Endodermal cell (in vitro differentiated cells): ENCODE measurements around the gene RPL22. TPM values are rescaled to one million over a fixed set of nuclear protein-coding genes. Genes with fewer than 3 reads are reported as not detected.

Experiments used
- DNase-seq: peaks from one replicate; pipeline ENCODE4 v3.0.0-alpha.2; 2017
- H3K27ac ChIP-seq: 2 replicates; pipeline ENCODE4 v1.5.1; 2013; ENCODE audit warnings: mild to moderate bottlenecking, low read depth, low read length, moderate library complexity
- H3K27me3 ChIP-seq: 2 replicates; pipeline ENCODE4 v1.6.1; 2013; ENCODE audit warnings: mild to moderate bottlenecking, low read length, moderate library complexity; ENCODE audit not compliant: insufficient read depth, control insufficient read depth, poor library complexity, severe bottlenecking
- H3K36me3 ChIP-seq: 2 replicates; pipeline ENCODE4 v1.7.0; 2013; ENCODE audit warnings: mild to moderate bottlenecking, low read length, moderate library complexity; ENCODE audit not compliant: control insufficient read depth, insufficient read depth
- H3K4me1 ChIP-seq: one replicate; pipeline ENCODE4 v1.7.0; 2013; ENCODE audit warnings: low read length; ENCODE audit not compliant: control insufficient read depth, insufficient read depth
- H3K4me3 ChIP-seq: 2 replicates; pipeline ENCODE4 v1.5.1; 2013; ENCODE audit warnings: mild to moderate bottlenecking, low read length, moderate library complexity
- H3K9ac ChIP-seq: 2 replicates; pipeline ENCODE4 v1.6.1; 2013; ENCODE audit warnings: mild to moderate bottlenecking, low read length, moderate library complexity; ENCODE audit not compliant: poor library complexity, severe bottlenecking; ENCODE audit errors: extremely low read depth
- H3K9me3 ChIP-seq: 2 replicates; pipeline ENCODE4 v1.6.1; 2013; ENCODE audit warnings: mild to moderate bottlenecking, low read length, moderate library complexity; ENCODE audit not compliant: control insufficient read depth
- H3K27ac Mint-ChIP-seq: 2 replicates; pipeline ENCODE4 v1.8.0; 2020; ENCODE audit warnings: mixed read lengths
- H3K27me3 Mint-ChIP-seq: 2 replicates; pipeline ENCODE4 v1.8.0; 2021; ENCODE audit warnings: mild to moderate bottlenecking, mixed read lengths; ENCODE audit not compliant: insufficient read depth
- H3K36me3 Mint-ChIP-seq: 2 replicates; pipeline ENCODE4 v1.8.0; 2020; ENCODE audit warnings: low read depth, mixed read lengths
- H3K4me1 Mint-ChIP-seq: 2 replicates; pipeline ENCODE4 v1.8.0; 2020; ENCODE audit warnings: mixed read lengths
- H3K4me3 Mint-ChIP-seq: 2 replicates; pipeline ENCODE4 v1.8.0; 2020; ENCODE audit warnings: mild to moderate bottlenecking, moderate library complexity, mixed read lengths
- H3K9me3 Mint-ChIP-seq: 2 replicates; pipeline ENCODE4 v1.8.0; 2020; ENCODE audit warnings: mild to moderate bottlenecking, mixed read lengths
- WGBS, 2 experiments: methylation state at CpG; one replicate each; pipeline versions ENCODE4 v1.1.5 to v1.1.7; 2013; ENCODE audit warnings: missing lambda C conversion rate in 2 of 2, mixed read lengths in 1 of 2; ENCODE audit not compliant: insufficient coverage in 1 of 2, insufficient read length in 1 of 2; 5-methylcytosine and 5-hydroxymethylcytosine counted together
- total RNA-seq, 2 donors: library from RNA; stranded (reverse); fragmentation: NEBNext Ultra II Directional in 1 of 2; extraction: Animal tissue kit (Norgen Biotek cat#: 25700) in 1 of 2; gene quantifications; 2 replicates in 1 of 2; 3 replicates in 1 of 2; pipeline ENCODE4 v1.2.1, GENCODE V29; 2021
- TF ChIP-seq, protein P1 (sequence below): fragments of 200-600 bp; sonication (generic); conservative IDR thresholded peaks from 2 replicates; pipeline ENCODE4 v1.5.0; 2021; ENCODE audit warnings: antibody characterized with exemption, mild to moderate bottlenecking

RPL22 gene
- total RNA-seq, 2 donors from 2014 or later, result 409 to 481 TPM

DNA sequence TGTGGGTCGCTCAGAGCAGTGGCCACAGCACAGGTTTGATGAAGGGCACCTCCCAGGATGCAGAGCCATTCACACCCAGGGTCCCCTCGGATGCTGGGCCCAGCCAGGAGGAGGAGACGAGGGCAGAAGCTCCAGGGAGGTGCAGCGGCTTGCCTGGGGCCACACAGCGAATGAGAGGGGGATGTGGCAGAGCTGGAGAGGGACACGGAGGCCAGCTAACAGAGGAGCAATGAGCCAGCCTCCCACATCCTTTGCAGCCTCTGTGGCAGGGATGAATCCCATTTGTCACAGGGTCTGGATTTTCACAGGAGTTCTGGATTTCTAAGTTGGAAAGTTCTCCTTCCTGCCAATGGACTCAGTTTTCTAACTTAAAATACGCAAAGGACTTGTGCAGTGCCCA lies 55.2 kb downstream of the RPL22 start:
- peaks cover 1% of the 10 kb centered on the region for H3K4me1 Mint-ChIP-seq
- WGBS, 2 experiments, result 85 to 93% methylated on average over 4 to 7 of the region's 7 CpGs
- no peak overlapping the region for H3K9ac ChIP-seq

DNA sequence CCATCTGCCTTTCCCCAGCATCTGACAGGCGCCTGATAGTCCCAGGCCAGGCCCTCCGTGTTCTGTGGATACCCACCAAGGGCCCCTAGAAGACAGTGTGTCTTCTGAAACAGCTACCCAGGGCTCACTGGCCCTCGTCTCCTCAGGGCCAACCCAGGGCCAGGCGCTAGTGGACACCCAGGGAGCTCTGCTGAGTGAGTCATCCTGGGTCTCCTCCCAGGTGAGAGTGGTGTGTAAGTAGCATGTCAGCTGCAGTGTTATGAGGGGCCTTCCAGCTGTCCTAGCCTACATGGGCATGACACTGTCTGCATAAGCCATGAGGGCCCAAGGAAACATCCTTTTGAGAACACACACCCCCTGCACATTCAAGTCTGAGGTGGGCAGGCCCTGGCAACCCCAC lies 56.0 kb downstream of the RPL22 start:
- peaks cover 15% of the 10 kb centered on the region for H3K27me3 ChIP-seq
- no peaks in the 10 kb centered on the region for H3K4me1 ChIP-seq
- H3K4me1 Mint-ChIP-seq, result peaks cover under 1% of the 10 kb centered on the region
- no peaks in the 10 kb centered on the region for H3K9me3 ChIP-seq
- 89 to 100% methylated on average over 1 to 4 of the region's 4 CpGs for WGBS, 2 experiments
- no peak overlapping the region for H3K9ac ChIP-seq
- TF ChIP-seq, protein P1, sequence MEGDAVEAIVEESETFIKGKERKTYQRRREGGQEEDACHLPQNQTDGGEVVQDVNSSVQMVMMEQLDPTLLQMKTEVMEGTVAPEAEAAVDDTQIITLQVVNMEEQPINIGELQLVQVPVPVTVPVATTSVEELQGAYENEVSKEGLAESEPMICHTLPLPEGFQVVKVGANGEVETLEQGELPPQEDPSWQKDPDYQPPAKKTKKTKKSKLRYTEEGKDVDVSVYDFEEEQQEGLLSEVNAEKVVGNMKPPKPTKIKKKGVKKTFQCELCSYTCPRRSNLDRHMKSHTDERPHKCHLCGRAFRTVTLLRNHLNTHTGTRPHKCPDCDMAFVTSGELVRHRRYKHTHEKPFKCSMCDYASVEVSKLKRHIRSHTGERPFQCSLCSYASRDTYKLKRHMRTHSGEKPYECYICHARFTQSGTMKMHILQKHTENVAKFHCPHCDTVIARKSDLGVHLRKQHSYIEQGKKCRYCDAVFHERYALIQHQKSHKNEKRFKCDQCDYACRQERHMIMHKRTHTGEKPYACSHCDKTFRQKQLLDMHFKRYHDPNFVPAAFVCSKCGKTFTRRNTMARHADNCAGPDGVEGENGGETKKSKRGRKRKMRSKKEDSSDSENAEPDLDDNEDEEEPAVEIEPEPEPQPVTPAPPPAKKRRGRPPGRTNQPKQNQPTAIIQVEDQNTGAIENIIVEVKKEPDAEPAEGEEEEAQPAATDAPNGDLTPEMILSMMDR, result no peak
- no peak overlapping the region for H3K4me3 ChIP-seq
- no peaks in the 10 kb centered on the region for H3K9me3 Mint-ChIP-seq
- H3K36me3 ChIP-seq, result no peaks in the 10 kb centered on the region
- H3K27me3 Mint-ChIP-seq, result peaks cover 22% of the 10 kb centered on the region
- no peaks in the 10 kb centered on the region for H3K36me3 Mint-ChIP-seq
- no peak overlapping the region for H3K27ac Mint-ChIP-seq
- H3K4me3 Mint-ChIP-seq, result no peak overlapping the region
- no peak for DNase-seq
- H3K27ac ChIP-seq, result no peak overlapping the region

More for the DNA sequence above, 55.2 kb downstream of the RPL22 start:
- DNase-seq, result no peak
- H3K36me3 Mint-ChIP-seq, result no peaks in the 10 kb centered on the region
- H3K4me3 Mint-ChIP-seq, result no peak overlapping the region
- H3K27ac Mint-ChIP-seq, result no peak overlapping the region
- H3K27ac ChIP-seq, result no peak overlapping the region
- H3K9me3 ChIP-seq, result no peaks in the 10 kb centered on the region
- peaks cover 20% of the 10 kb centered on the region for H3K27me3 ChIP-seq
- TF ChIP-seq, protein P1, result no peak
- H3K4me3 ChIP-seq, result no peak overlapping the region
- H3K36me3 ChIP-seq, result no peaks in the 10 kb centered on the region
- no peaks in the 10 kb centered on the region for H3K9me3 Mint-ChIP-seq
- H3K4me1 ChIP-seq, result no peaks in the 10 kb centered on the region
- peaks cover 27% of the 10 kb centered on the region for H3K27me3 Mint-ChIP-seq

DNA sequence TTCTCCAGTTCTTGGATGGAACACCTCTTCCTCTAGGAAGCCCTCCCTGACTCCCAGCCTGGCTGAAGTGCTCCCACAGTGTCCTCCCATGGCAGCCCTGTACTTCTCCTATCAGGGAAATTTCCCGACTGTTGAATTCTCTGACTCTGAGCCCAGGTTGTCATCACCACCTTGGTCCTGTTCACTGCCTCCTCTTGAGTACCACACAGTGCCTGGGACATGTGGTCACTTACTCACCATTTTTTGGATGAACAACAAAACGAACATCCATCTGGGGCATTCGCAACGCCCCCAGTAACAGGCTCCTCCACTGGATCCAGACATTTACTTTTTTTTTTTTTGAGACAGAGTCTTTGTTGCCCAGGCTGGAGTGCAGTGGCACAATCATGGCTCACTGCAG lies 56.7 kb downstream of the RPL22 start:
- H3K4me1 ChIP-seq, result no peaks in the 10 kb centered on the region
- H3K36me3 Mint-ChIP-seq, result no peaks in the 10 kb centered on the region
- DNase-seq, result no peak
- H3K4me1 Mint-ChIP-seq, result no peaks in the 10 kb centered on the region
- 88 to 90% methylated on average over 2 to 4 of the region's 4 CpGs for WGBS, 2 experiments
- no peak overlapping the region for H3K9ac ChIP-seq
- no peak overlapping the region for H3K4me3 ChIP-seq
- H3K36me3 ChIP-seq, result no peaks in the 10 kb centered on the region
- no peaks in the 10 kb centered on the region for H3K9me3 ChIP-seq
- H3K4me3 Mint-ChIP-seq, result no peak overlapping the region
- H3K27me3 ChIP-seq, result peaks cover 8% of the 10 kb centered on the region
- TF ChIP-seq, protein P1, result no peak
- no peak overlapping the region for H3K27ac Mint-ChIP-seq
- H3K9me3 Mint-ChIP-seq, result no peaks in the 10 kb centered on the region
- no peak overlapping the region for H3K27ac ChIP-seq
- peaks cover 16% of the 10 kb centered on the region for H3K27me3 Mint-ChIP-seq
